Subcutaneous adipose tissue (tissue), 4 donors: ENCODE measurements around the gene PIK3IP1. TPM values are rescaled to one million over a fixed set of nuclear protein-coding genes. Genes with fewer than 3 reads are reported as not detected.

ENCODE experiments used
- CTCF ChIP-seq: fragments of 450-650 bp; IDR thresholded peaks from one replicate; pipeline ENCODE4 v1.5.1; 2016; ENCODE audit warnings: low read depth, mild to moderate bottlenecking, control low read depth, antibody characterized with exemption, moderate library complexity
- total RNA-seq, 4 donors: library from RNA; depleted of rRNA; stranded (reverse); fragments of >200 nt; gene quantifications; one replicate each; pipeline ENCODE4 v1.1.0, GENCODE V29; 2016

PIK3IP1 gene
- total RNA-seq, 4 donors from 2014 or later = 39.9 to 179 (median 98.4) TPM

- TF ChIP-seq CTCF = no peak
Observed at GRCh38 chr22:31244046-31244942, 48.0 kb downstream of the PIK3IP1 start.

GRCh38 chr22:31243339-31244045 is 48.8 kb downstream of the PIK3IP1 start:
- TF ChIP-seq CTCF = no peak

GRCh38 chr22:31241936-31242335 is 50.4 kb downstream of the PIK3IP1 start:
- no peak for TF ChIP-seq CTCF

- no peak for TF ChIP-seq CTCF
Observed at GRCh38 chr22:31241200-31241599, 51.1 kb downstream of the PIK3IP1 start.

- TF ChIP-seq CTCF = no peak
Observed at GRCh38 chr22:31239771-31240370, 52.4 kb downstream of the PIK3IP1 start.

GRCh38 chr22:31238057-31238456 is 54.2 kb downstream of the PIK3IP1 start:
- TF ChIP-seq CTCF = no peak

- no peak for TF ChIP-seq CTCF
Observed at GRCh38 chr22:31235081-31235480, 57.2 kb downstream of the PIK3IP1 start.
